ENCODE measurements around the gene SMIM5.

DNA sequence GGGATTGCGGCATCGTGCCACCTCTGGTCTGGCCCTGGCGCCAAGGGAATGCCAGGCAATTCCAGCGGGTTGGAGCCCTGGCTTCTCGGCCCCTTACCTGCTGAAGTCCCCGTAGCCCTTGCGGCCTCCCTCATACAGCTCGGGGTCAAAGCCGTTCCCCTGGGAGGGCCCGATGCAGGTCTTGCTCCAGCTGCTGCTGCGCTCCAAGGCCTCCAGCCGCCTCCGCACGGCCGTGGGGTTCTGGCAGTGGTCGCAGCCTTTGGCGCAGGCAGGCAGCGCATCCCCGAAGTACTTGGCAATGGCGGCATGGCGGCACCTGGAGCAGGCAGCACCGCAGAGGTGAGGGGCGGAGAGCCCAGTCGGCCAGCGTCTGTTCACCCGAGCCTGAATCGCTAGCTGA is 1.9 kb upstream of the SMIM5 start:
- TF ChIP-seq CTCF (IDR thresholded peaks at IDR 0.05; ENCODE audit: low read depth, low read length): no peak
- no peak for TF ChIP-seq EZH2phosphoT487 (IDR thresholded peaks at IDR 0.05; ENCODE audit: low read depth)
